Measurements from ENCODE around the gene NKX2-1.

Gene NKX2-1

DNA sequence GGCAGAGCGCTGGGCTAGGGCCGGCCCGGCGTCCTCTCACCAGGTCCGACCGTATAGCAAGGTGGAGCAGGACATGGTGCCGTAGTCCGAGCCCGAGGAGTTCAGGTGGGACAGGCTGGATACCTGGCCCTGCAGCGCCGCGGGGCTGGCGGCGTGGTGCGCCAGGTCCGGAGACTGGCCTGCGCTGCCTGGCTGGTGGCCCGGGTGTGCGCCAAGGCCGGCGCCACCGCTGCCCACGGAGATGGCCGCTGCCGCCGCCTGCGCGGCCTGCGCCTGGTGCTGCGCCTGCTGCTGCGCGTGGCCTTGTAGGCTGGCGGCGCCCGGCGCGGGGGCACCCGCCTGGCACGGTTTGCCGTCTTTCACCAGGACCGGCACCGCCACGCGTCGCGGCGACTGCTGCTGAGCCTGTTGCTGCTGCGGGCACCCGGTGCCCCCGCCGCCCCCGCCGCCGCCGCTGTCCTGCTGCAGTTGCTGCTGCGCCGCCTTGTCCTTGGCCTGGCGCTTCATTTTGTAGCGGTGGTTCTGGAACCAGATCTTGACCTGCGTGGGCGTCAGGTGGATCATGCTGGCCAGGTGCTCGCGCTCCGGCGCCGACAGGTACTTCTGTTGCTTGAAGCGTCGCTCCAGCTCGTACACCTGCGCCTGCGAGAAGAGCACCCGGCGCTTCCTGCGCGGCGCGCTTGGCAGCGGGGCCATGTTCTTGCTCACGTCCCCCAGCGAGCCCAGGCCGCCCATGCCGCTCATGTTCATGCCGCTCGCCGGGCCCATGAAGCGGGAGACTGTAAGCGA, 2.6 kb downstream of the NKX2-1 start:
- DNase-seq = no peak

DNA sequence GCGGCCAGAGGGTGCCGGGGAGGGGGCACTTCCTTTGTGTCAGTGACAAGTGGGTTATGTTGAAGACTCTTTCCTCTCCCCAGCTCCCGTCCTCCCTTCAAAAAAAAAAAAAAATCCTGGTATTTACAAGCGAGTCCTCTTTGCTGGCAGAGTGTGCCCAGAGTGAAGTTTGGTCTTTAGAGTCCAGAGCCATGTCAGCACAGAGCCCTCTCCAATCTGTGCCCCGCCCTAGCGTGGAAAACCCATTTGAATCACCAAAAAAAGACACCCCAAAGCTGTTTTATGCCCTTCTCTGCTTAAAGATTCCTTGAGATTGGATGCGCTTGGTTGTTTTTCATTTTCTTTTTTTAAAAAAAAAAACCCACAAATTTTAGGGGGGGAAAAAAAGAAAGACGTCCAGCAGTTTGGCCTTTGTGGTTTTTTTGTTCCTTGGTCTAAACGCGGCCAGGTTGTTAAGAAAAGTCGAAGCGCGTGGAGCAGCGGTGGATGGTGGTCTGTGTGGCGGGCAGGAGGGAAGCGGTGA, 3.3 kb downstream of the NKX2-1 start:
- DNase-seq = no peak

DNA sequence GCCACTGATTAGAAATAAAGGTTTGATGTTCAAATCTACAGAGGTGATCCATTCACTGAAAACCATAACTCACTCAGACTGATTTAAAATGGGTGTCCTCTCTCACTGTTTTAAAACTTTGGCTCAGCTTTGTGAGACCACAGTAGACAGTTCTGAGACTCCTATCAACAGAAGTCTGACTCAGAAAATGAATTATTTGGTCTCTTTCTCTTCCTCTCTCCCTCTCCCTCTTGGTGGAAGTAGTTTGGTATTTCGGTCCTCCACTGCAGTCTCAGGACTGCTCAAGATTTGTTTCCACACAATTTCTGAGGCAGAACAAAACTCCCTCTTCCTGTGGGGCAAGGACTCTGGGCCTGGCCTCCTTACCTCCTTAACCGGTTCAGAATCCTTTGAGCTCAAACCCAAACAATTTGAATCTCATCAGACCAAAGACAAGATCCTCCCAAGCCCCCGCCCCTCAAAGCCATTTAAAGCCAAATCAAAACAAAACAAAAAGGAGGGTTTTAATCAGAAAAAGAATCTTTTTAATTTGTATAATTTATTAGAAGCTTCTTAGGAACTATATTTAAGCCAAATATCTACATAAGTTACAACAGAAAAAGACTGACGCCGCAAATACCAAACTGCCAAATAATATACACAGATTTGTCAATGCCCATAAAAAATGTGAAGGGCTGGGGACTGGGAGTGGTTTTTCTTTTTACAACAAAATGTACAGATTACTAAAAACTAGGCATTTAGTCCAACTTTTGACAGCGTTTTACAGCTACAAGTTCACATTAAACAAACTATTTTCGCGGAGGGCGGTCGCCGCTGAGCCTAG, 3.9 kb downstream of the NKX2-1 start:
- no peak for DNase-seq

DNA sequence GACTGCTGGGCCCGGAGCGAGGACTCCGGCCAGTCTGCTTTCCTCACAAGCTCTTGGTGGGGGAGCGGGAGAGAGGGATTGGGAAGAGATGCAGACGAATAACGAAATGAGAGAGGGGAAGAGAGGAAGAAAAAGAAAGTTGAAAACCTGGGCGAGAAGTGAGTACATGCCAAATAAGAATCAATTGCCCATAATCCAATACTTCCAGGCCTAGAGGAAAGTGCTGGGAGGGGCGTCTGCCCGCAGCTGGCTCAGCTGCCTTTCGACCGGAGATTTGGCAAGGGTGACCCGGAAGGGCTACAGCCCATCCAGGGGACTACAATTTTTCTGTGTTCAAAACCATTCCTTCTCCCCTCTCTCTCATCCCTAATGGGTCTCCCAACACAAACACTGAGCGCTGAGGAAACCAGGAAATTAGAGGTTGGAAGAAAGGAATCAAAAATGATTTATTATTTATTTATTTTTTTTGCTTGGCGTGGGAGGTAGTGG, 4.9 kb downstream of the NKX2-1 start:
- no peak for DNase-seq

DNA sequence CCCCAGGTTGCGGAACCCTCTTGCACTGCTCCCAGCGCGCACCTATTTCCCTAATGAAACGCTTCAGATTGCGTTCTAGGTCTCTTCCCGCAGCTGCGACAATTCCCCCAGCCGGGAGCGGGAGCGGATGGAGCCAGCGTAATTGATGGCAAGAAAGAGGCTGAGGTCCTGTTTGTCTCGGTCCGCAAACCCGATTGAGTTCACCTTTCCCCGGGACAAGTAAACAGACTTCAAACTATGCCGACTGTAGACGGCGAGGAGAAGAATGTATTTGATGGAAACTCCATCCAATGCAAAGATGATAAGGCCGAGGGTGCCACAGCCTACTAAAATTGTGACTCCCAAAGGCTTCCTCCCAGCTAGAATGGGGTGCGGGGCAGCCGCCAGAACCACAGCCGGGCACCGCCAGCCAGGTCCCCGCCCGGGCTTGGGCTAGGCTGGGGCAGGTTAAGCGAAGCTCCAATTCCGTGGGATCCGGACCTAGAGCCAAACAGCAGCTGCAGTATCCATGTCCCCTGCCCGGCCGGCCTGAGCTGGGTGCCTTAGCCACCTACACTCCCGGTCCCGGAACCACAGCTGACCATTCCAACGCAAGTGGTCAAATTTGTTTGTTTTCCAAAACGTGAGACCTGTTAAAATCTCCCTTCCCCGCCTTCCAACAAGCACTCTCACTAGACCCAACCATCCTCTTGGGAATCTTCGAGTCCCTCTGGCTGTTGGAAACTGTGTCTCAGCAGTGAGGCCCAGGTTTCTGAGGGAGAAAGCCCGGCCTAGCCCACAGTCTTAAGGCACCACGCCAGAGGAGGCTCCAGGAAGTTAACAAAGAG, 5.5 kb downstream of the NKX2-1 start:
- no peak for DNase-seq

DNA sequence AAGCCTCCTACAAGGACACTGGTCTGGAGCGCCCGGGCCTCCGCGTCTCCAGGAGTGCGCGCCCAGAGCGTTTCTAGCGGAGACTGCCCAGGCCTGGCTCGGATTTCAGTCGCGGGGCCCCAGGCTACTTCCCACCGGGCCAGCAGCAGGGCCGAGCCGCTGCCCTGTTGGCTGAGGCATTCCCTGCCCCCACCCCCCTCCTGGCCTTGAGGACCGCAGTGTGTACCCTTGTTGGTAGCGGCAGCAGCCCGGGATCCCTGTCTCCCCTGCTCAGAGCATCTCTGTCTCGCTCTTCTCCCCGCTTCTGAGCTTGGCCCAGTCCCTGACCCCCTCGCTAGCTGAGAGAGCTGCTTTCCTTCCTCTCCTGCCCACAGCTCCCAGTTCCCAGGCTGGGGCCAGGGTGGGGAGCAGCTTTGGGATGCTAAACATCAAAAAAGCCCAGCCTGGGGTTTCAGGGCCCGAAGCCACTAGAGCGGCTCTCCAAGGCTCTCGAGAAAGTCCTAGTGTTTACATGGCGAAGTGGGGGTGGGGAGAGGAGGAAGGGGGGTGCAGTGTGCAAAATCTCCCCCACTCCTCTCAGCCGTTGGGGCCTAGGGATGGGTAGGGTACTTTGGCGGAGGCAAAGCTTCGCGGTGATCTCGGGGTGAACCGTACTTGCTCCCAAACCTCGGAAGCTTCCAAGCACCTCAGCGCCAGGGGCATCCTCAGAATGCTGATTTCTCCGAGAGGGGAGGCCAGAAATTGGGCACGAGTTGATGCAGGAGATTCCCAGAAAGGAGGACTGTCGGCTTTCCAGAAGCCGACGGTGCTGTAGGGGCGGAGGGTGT, 6.4 kb downstream of the NKX2-1 start:
- no peak for DNase-seq

DNA sequence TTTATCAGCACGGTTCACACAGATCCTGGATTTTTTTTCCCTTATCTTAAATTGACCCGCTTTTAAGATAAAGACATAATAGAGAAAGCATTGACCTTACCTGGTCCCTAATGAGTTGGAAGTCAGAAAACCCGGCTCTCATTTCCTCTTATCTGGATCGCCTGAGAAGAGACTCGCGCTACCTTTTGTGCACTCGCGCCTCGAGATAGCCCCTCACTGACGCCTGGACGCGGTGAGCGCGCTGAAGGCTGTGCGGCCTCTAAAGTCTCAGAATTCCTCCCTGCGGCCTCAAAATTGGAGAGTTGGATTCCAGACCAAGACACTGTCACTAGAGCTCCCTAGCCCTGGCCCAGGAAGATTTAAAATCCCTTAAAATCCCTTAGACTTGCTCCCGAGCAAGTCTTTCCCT, 7.0 kb downstream of the NKX2-1 start:
- DNase-seq = no peak

DNA sequence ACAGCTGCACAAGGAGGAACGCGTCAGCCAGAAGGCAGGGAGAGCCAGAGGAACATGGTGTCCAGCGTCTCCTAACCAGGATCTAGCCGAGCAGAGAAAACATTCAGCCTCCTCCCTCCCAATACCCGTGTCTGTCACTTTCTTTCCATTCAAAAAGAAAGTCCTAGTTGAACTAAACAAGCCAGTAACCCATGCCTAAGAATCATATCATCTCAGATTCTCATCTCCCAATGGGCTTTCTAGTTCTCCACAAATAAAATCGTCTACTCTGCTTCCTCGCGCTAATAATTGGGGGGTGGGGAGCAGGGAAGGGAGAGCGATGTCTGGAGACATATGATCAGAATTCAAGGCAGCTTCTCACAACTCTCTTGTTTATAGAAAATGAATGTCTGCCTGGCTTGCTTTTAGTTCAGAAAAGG, 7.4 kb downstream of the NKX2-1 start:
- no peak for DNase-seq

DNA sequence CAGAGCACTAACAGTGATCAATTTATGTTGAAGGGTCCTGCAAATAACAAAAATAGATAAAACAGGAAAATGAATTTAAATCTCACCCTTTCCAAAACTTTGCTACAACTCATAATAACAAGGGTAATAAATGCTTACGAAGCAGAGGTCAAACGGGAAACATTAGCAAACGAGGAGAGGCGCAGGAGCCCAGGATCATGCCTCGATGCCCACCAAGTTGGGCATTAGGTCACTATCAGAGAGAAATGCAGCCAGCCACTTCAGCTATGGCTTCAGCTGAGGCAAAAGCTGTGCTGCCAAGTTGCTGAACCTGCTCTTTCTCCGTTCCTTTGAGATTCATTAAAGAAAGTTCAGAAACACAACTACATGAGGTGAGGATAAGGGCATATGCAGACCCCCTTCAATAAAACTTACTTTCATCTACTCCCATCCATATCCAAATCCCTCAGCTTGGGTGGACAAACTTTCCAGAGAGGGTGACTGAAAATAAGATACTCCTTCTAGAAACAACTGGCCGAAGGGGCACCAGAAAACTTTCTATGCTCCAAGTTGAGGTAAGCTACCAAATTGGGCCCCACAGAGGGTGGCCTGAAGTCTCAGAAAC, 7.9 kb downstream of the NKX2-1 start:
- no peak for DNase-seq

DNA sequence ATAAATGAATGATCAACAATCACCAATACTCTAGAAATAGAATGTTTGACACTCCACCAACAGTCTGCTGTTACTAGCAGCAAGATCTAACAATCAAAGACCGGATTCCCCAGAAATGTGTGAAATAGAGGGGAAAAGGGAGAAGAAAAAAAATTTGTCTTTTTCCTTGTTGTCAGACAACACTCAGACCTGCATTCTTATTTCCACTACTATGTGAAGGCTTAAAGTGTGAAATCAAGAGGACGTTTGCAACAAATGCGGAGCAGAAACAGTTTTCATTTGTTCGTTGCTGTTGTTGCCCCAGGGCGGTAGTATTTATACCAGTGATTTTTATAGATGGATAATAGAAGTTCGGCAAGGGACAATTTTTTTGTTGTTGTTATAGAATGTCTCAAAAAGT, 9.2 kb downstream of the NKX2-1 start:
- no peak for DNase-seq

DNA sequence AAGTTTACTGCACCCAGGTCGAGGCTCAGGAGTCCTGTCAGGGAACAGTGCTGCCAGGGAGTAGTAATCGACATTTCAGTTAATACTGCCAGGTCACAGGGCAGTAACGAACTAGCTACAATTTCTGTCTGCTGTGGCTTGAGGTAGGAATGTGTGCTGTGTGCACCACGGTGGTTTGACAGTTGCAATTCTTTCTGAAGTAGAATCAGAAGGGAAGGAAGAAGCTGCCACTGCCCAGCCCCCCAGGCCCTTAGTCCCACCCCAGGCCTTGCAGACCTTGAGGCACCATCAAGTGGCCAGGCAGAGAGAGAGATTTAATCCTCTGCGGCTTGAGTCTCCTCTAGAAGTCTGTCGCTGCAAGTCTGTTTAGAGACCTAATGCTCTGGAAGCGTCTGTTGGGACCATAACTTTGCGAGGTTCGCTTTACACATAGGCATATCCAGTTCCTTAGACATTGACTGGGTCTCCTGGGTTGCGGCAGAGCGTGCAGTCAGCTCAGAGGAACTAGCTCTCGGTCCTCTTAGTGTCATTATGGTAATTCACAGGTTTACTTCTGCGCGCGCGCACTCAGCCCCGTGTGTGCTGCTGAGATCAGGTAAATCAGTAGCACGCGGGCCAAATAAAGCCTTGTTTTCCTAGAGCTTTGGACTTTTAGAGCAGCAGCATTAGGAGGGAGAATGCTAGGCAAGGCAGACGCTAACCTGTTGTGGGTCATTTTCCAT, 9.8 kb downstream of the NKX2-1 start:
- no peak for DNase-seq

DNA sequence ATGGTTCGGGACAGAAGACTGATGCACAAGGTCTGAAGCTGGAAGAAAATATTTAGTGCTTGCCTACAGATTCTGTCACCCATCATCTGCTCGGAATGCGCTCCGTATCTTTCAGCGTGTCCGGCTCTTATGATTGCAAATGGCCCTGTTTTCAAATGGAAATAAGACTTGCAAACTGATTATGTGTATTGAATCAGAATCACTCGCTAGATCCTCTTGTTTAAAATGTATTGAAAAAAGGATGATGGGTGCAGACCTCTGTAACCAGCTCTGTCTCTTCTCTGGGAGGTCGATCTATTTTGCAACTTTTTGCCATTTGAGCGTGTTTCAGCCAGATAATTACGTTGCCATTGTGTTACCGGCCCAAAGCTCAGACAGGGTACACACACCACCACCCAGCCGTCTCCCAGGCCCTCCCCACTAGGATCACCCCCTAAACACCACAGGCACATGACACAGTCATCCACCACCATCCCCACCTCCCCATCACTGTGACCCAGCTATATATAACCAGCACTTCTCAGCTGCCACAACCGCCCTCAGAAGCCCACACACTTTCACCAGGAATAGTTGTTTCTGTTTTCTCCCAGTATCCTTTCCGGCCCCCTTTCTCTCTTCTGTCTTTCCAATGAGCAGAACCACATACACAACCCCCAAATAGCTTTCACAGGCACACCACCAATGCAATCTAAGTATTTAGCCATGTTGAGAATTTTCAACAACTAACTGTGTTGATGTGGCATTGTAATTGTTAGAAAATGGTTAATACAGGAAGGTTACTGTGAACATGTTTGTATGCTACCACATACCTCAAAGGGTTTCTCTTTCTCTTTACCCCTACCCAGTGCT, 10.7 kb downstream of the NKX2-1 start:
- no peak for DNase-seq

DNA sequence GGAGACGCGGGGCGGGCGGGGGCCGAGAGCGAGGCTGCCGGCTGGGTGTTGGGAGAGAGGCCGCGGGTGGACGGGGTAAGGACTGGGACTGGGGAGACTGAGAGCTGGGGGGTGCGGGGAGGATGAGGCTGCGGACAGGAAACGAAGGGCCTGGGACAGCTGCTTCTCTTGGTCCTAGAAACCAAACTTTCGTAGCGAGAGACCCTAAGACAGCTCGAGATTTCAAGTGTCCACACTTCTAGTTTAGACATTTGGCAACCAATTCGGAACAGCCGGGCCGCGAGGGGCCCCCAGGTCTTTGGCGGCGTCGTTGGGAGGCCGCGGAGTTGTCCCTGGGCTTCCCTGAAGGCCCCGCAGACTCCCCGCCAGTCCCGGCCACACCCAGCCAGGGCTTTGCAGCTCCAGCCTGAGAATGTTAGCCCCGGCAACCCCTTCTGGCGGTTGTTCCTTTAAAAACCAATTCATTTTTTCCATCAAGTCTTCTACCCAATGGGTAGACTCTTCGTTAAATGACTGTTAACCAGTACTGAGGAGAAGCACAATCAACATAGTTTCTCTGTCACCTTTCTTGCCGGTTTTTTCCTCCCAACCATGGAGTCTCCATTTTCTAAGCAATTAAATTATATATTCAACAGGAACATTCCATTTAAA, 11.5 kb downstream of the NKX2-1 start:
- no peak for DNase-seq

DNA sequence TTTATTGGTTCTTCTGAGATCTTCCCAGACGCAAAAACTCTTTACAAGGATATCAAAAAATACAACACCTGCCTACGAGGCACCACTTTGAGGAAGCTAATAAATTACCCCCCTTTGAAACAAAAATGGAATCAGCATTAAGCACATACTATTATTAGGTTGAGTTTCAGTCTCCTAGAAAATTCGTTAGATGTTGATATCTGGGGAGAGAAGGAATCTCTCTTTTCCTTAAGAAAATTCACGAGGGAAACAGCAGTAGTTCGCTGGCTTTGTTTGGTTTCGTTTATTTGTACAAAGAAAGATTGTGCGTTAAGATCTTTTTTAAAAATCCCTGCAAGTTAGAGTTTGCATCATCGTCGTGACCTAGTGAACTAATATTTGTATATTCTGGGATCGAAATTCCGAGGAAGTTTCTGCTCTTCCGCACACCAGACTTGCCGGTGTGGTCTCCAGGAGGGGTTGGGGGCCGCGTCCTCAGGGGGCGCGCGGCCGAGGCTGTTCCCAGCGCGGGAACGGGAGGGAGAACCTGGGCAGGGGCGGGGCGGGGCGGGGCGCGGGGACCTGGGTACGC, 12.1 kb downstream of the NKX2-1 start:
- no peak for DNase-seq

DNA sequence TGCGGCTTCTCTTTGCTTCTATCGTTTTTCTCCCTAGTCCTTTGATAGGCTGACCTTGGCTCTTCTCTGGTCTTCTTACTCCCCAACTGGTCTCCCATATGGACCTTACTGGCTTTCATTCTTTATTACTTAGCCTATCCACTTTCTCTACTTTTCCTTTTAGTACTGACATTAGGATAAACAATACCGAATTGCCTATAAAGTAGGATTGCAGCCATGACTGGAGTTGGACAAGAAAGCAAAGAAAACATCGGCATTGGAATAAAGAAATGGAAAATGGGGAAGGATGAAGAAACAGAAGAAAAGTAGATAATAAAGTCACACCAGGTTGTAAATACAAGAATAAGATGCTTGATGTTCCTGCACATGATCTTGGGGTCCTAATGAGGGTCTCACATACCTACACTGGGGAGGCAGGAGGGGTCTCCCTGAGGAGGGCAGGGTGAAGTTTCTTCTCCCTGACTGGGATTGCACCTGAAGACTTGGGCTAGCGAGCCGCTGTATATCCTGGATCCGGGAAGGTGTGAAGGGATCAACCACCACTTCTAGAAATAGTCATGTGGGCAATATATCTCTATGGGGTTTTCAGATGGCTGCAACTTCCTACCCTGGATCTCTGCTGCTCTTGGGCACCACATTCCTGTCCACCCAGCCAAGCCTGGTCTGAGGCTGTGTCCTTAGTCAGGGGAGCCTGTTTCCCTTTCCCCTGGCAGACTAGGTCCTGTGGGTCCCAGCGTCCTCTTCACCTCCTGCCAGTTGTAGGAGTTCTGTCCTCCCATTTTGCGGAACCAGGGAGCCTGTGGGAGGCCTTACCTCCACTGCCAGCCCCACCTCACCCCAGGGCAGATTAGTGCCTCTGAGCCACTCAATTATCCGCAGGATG, 13.1 kb downstream of the NKX2-1 start:
- no peak for DNase-seq

DNA sequence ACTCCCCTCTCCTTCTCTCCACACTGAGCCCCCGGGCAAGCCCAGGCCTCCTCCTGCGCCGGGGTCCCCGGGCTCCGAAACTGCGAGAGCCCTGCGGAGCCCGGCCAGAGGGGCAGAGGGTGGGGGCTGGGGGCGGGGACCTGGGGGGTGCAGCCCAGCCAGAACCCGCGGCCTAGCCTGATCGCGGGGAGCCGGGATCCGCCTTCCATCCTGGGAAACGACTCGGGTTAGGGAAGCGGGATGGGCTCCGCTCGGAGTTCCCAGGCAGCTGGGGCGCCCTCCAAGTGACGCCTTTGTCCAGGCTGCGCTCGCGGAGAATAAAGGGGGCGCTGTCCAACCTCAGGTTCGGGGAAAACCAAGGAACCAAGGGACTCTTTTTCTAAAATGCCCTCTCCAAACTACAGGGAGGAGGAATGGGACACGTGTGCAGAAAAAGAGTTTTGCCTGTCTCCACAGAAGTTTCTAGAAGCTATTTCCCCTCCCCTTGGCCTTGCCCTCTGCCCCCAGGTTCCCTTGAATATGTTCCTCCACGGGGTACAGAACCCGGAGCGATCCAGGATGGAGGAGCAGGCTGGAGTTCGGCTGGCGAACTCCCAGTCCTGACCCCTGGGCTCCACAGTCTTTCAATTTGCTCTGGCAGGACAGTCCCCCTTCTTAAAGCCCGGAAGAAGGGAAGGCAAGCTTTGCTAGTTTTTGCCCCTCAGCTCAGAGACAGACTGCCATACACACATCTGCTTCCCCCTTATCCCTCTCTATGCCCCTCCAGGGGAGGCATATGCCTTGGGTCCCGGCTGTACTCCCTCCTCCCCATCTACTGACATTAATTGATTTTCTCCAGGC, 13.9 kb downstream of the NKX2-1 start:
- DNase-seq = no peak

Data from T1000 (cell line).